GM10847 (cell line): Measurements from ENCODE around the gene ARL6IP5.

Experiments
- POLR2A ChIP-seq: IDR thresholded peaks from 2 replicates; pipeline ENCODE4 v1.6.1; 2011; ENCODE audit not compliant: insufficient read length; ENCODE audit errors: extremely low read depth

Gene ARL6IP5

GRCh38 chr3:69122403-69122802, 37.7 kb downstream of the ARL6IP5 start, which contains the start of gene LMOD3:
Gene LMOD3 (minus strand): TSS chr3:69122595. CDS start chr3:69122386, 209 bp downstream.
- TF ChIP-seq POLR2A, result no peak

GRCh38 chr3:69126216-69126615, 41.5 kb downstream of the ARL6IP5 start:
- TF ChIP-seq POLR2A, result no peak

- TF ChIP-seq POLR2A, result no peak
Measured at GRCh38 chr3:69126999-69127398, 42.3 kb downstream of the ARL6IP5 start.

GRCh38 chr3:69128509-69128908, 43.8 kb downstream of the ARL6IP5 start:
- no peak for TF ChIP-seq POLR2A

GRCh38 chr3:69129531-69129930, 44.8 kb downstream of the ARL6IP5 start:
- TF ChIP-seq POLR2A, result no peak

GRCh38 chr3:69130689-69131088, 46.0 kb downstream of the ARL6IP5 start:
- TF ChIP-seq POLR2A, result no peak

- TF ChIP-seq POLR2A, result no peak
Measured at GRCh38 chr3:69137005-69137404, 52.3 kb downstream of the ARL6IP5 start.

GRCh38 chr3:69137412-69137811, 52.7 kb downstream of the ARL6IP5 start:
- no peak for TF ChIP-seq POLR2A

- no peak for TF ChIP-seq POLR2A
Measured at GRCh38 chr3:69141313-69141712, 56.6 kb downstream of the ARL6IP5 start.

GRCh38 chr3:69142090-69142489, 57.4 kb downstream of the ARL6IP5 start:
- no peak for TF ChIP-seq POLR2A

- TF ChIP-seq POLR2A, result no peak
Measured at GRCh38 chr3:69142797-69143454, 58.2 kb downstream of the ARL6IP5 start.

- TF ChIP-seq POLR2A, result no peak
Measured at GRCh38 chr3:69143612-69144011, 58.9 kb downstream of the ARL6IP5 start.

- no peak for TF ChIP-seq POLR2A
Measured at GRCh38 chr3:69144631-69145245, 60.0 kb downstream of the ARL6IP5 start.

- TF ChIP-seq POLR2A, result no peak
Measured at GRCh38 chr3:69145688-69146087, 61.0 kb downstream of the ARL6IP5 start.

GRCh38 chr3:69149586-69149985, 64.8 kb downstream of the ARL6IP5 start:
- no peak for TF ChIP-seq POLR2A
